SIG-M5 treated with dmso at 0.1 percent for 504 hours (cell line): ENCODE results near the gene ACOT4.
"Not testable (repeated sequence)": the region's sequence is repeated elsewhere in the genome, so short reads cannot be mapped to it uniquely, and the experiment has no call there.

ENCODE experiments used
- DNase-seq: peaks from one replicate; lab custom pipeline; 2025; ENCODE audit not compliant: unreplicated experiment; lab: John Stamatoyannopoulos, UW

The ACOT4 gene

DNA sequence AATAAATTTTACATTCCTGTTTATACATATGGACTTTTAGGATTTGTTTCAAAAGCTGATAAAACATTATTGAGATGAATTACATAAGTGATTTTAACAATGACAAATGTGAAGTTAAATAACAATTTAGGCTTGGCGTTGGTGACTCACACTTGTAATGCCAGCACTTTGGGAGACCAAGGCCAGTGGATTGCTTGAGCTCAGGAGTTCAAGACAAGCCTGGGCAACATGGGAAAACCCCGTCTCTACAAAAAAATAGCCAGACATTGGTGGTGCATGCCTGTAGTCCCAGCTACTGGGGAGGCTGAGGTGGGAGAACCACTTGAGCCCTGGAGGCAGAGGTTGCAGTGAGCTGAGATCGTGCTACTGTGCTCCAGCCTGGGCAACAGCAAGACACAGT is 15.3 kb upstream of the ACOT4 start:
- no peak for DNase-seq

DNA sequence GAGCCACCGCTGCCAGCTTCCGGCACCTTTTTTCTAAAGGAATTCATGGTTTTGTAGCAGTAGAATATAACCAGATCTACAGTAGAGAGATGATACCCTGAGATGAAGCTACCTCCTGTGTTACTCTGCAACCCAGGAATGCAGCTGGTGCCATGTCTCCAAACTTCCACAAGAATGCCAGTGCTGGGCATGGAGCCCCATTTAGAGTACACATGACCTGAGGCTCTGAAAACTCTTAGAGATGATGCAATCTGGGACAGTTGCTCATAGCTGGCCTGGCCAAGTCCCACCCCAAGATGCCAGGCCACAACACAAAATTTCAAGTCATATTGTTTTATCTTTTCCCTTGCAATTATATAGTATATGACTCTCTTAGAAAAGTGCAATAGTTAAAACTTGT is 14.5 kb upstream of the ACOT4 start:
- not testable (repeated sequence) for DNase-seq

DNA sequence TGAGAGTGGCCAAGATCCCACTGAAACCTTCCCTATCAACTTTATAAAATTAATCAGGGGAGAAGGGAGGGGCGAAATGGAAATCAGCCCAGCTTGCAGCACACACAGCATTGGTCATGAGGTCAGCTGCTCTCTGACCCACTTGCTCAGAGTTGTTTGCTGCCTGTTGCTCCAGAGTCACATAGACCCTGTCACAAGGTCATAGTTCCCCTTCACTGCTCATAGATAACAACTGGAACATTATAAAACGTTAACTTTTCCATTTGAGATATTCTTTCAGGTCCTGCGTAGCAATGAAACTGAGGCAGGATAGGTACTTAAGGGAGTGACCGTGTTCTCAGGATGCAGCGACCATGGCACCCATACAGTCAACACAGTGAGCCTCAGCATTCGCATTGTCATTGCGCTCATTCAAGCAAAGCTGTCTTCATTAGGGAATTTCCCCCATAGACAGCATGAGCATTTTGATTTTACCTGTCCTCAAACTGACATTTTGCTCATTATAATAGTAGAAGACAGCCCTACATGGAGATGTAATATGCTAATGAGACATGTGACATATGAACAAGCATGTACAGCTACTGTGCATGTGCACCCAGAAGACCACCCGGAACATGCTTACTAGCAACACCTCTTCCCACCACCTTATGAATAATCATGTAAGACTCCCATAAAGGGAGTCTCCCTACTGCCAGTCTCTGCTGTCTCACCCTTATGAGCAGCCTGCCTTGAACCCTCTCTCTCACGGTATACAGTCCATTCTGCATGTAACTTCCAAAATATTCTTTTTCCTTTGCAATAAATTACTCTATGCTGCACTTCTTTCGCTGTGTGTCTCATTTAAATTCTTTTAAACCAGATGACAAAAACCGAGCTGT is 9.3 kb upstream of the ACOT4 start:
- DNase-seq = not testable (repeated sequence)

DNA sequence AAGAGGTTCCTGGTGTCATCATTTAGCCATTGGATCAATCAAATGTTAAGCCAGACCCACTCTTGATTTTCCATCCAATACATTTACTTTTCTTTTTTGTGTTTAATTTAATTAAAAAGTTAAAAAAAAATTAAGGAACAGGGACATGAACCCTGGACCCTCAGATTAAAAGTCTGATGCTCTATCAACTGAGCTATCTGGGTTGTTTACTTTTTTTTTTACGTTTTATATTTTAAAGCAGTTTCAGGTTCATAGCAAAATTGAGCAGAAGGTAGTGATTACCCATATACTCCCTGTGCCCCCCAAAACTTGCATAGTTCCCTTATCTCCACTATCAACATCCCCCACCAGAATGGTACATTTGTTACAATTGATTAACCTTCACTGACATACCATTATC is 3.0 kb upstream of the ACOT4 start:
- DNase-seq = no peak

DNA sequence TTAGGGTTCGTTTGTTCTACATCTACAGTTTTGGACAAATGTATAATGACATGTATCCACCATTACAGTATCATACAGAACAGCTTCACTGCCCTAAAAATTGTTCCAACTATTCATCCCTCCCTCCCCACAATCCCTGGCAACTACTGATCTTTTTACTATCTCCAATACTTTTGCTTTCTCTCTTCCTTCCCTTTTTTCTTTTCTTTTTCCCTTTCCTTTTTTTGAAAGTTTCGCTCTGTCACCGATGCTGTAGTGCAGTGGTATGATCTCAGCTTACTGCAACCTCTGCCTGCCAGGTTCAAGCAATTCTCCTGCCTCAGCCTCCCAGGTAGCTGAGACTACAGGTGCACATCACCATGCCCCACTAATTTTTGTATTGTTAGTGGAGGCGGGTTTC is 2.6 kb upstream of the ACOT4 start:
- DNase-seq = no peak

DNA sequence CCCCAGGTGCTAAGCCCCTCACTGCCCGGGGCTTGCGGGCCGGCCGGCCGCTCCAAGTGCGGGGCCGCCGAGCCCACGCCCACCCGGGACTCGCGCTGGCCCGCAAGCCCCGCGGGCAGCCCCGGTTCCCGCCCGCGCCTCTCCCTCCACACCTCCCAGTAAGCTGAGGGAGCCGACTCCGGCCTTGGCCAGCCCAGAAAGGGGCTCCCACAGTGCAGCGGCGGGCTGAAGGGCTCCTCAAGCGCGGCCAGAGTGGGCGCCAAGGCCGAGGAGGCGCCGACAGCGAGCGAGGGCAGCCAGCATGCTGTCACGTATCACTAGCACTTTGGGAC is 1.0 kb upstream of the ACOT4 start:
- not testable (repeated sequence) for DNase-seq

DNA sequence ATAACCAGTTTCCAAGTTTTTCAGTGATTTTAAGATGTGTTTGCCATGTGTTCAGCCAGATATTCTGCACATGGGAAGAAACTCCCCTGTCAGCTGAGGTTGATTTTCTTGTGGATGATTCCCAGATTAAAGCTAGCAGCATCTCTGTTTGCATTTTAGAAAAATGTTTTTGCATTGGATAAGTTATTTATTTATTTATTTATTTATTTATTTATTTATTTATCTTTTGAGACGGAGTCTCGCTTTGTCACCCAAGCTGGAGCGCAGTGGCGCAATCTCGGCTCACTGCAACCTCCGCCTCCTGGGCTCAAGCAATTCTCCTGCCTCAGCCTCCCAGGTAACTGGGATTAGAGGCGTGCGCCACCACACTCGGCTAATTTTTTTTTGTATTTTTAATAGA is 2.8 kb downstream of the ACOT4 start:
- no peak for DNase-seq

DNA sequence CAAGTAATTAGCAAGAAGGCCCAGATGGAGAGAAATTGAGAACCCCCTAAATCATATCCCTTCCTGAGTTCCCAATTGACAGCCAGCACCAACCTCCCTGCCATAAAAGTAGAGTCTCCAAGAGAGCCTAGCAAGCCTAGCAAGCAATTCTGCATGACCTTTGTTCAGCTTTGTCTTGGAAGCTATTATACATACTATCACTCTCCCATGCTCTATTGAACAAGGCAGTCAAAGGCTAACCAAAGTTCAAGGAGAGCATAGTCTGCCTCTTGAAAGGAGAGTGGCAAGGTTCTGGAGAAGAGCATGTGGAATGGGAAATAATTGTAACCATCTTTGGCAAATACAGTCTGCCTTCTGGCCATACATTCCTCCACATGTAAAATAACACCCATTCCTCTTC is 7.8 kb downstream of the ACOT4 start:
- DNase-seq = no peak

DNA sequence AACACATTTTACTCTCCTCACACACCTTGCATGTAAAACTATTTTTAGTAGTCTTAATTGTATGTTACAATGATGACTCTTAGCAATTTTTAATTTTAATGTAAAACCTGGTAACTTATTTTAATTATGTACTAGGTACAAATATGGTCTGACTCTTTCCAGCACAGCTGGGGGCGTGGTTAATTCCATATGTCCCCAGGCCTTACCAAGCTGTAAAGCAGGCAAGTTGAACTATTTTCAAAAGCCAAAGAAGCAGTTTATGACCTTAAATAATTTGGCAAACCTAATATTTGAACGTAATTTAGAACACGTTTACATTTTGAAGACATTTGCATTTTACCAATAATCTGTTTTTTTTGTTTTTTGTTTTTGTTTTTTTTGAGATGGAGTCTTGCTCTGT is 11.3 kb downstream of the ACOT4 start:
- DNase-seq = no peak

DNA sequence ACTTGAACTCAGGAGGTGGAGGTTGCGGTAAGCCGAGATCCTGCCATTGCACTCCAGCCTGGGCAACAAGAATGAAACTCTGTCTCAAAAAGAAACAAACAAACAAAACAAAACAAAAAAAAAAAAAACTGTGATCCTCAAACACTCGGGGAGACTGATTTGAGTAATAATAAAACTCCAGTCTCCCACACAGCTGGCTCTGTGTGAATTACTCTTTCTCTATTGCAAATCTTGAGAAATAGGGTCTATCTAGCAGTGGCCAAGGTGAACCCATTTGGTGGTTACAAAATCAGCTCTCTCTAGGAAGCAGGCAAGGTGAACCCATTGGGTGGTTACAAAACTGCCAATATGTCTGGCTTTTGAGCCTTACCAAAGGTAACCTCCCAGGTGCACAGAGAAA is 14.6 kb downstream of the ACOT4 start:
- no peak for DNase-seq

DNA sequence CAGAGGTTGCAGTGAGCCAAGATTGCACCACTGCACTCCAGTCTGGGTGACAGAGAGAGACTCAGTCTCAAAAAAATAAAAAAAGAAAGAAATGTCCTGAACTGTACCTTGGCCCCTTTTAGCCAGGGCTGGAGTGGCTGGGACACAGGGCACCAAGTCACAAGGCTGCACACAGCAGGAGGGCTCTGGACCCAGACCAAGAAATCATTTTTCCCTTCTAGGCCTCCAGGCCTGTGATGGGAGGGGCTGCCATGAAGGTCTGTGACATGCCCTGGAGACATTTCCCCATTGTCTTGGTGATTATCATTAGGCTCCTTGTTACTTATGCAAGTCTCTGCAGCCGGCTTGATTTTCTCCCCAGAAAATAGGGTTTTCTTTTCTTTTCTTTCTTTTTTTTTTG is 15.6 kb downstream of the ACOT4 start:
- DNase-seq = no peak

DNA sequence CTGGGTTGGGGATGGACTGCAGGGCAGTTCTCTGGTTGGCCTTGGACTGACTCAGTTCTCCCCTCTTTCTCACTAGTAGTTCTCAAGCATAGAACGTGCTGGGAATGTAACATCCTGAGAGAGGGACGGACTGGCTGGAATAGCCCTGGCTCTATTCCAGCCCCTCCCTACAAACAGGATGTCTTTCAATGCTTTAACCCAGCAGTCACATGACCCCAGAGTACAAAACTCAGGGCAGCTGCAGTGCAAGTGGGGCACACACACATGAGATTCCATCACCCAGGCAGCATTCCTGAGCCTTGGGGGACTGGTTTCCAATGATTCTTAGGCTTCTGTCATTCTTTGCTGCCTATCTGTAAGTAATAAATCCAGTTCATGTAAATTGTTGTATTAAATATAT is 19.0 kb downstream of the ACOT4 start:
- DNase-seq = no peak

DNA sequence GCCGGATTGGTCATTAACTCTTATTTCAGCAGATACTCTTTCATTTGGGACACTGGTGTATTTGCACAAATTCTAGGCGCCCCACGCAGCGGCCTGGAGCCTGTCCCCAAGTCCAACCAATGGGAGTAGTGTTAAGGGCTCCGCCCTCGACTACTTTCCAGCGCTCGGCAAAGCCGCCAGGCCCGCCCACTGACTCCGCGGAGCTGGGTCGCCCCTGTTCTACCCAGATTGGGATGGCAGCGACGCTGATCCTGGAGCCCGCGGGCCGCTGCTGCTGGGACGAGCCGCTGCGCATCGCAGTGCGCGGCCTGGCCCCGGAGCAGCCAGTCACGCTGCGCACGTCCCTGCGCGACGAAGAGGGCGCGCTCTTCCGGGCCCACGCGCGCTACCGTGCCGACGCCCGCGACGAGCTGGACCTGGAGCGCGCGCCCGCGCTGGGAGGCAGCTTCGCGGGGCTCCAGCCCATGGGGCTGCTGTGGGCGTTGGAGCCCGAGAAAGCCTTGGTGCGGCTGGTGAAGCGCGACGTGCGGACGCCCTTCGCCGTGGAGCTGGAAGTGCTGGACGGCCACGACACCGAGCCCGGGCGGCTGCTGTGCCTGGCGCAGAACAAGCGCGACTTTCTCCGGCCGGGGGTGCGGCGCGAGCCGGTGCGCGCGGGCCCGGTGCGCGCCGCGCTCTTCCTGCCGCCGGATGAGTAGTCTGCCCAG is 20.8 kb downstream of the ACOT4 start, which contains the start of gene ACOT6:
Gene ACOT6 (plus strand): TSS at position 179 of the 707 bp plus-strand sequence. CDS start 55 bp downstream, at position 234.
- DNase-seq = peak; percentile 46

DNA sequence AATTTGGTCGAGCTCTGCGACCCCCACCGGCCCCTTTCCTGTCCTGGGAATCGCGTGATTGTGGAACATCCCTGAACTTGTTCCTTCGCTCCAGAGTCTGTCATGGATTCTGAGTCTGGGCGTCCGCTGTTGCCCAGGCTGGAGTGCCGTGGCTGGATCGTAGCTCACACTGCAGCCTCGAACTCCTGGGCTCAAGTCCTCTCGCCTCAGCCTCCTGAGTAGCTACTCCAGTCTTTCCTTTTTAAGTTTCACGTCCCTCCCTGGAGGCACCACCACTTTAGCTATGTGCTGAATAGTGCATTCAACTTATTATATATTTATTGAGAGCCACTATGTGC is 21.3 kb downstream of the ACOT4 start:
- no peak for DNase-seq

DNA sequence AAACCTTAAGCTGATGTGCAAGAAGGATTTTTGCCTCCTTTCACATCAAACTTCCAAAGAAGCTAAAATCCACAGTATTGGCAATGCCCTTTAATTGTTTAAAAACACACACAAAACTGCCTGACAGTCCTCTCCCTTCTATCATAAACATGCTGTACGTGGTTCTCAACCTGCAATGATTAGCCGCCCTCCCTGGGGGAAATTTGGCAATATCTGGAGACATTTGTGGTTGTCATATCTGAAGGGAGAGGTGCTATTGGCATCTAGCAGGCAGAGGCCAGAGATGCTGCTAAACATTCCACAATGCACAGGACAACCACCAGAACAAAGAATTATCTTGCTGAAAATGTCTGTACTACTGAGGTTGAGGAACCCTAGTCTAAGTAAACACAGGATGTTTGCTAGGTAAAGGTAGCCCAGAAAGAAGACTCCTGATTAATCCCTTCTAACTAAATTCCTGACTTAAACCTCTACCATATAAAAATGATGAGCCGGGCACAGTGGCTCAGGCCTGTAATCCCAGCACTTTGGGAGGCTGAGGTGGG is 21.8 kb downstream of the ACOT4 start:
- no peak for DNase-seq

DNA sequence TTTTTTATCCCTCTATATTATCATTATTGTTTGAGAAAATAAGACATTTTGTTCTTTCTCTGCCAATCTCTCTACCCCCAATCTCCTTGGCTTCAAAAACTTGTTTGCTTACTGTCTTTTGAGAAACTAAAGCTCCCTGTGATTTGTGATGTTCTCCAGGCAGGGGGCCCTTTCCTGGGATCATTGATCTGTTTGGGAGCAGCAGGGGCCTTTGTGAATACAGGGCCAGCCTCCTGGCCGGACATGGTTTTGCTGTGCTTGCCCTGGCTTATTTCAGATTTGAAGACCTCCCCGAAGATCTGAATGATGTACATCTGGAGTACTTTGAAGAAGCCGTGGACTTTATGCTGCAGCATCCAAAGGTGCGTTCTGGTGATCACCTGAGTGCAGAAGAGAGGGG is 25.2 kb downstream of the ACOT4 start:
- DNase-seq = no peak

DNA sequence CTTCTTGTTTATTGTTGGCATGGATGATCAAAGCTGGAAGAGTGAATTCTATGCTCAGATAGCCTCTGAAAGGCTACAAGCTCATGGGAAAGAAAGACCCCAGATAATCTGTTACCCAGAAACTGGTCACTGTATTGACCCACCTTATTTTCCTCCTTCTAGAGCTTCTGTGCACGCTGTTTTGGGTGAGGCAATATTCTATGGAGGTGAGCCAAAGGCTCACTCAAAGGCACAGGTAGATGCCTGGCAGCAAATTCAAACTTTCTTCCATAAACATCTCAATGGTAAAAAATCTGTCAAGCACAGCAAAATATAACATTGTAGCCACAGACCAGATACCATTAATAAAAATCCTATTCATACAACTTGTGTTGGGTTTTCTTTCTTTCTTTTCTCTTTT is 27.9 kb downstream of the ACOT4 start:
- no peak for DNase-seq

DNA sequence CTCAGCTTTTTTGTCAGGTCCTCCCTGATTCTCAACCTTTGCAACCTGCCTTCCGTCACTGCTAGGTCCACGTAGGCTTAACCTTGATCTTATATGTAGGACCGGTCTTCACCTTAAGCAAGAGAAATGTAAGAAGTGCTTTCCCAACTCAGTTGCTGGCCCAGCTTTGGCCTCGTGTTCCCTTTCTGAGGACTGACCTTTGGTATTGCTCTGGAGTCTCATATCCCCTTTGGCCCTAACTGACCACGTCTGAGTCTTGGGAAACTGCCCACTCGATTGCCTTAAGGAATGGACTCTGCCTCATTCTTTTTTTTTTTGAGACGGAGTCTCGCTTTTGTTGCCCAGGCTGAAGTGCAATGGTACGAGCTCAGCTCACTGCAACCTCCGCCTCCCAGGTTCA is 28.6 kb downstream of the ACOT4 start:
- DNase-seq = no peak

DNA sequence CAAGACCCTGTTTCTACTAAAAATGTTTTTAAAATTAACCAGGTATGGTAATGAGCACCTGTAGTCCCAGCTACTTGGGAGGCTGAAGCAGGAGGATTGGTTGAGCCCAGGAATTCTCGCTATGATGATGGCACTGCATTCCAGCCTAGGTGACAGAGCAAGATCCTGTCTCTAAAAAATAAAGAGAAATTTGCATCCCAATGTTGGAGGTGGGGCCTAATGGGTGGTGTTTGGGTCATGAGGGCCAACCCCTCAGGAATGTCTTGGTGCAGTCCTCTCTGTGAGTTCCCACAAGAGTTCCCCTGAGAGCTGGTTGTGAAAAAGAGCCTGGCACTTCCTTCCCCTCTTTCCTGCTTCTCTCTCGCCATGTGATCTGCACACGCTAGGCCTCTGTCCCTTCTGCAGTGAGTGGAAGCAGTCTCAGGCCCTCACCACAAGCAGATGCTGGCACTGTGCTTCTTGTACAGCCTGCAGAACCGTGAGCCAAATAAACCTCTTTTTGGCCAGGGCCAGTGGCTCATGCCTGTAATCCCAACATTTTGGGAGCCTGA is 31.9 kb downstream of the ACOT4 start:
- DNase-seq = no peak

DNA sequence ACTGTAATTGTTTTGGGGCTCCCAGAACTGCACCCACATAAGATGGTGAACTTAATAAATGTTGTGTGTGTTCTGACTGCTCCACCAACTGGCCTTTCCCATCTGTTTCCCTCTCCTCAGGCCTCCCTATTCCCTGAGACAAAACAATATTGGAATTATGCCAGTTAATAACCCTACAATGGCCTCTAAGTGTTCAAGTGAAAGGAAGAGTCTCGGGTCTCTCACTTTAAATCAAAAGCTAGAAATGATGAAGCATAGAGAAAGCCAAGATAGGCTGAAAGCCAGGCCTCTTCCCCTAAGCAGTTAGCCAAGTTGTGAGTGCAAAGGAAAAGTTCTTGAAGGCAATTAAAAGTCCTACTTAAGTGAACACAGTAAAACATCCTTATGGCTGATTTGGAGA is 34.0 kb downstream of the ACOT4 start:
- DNase-seq = no peak

DNA sequence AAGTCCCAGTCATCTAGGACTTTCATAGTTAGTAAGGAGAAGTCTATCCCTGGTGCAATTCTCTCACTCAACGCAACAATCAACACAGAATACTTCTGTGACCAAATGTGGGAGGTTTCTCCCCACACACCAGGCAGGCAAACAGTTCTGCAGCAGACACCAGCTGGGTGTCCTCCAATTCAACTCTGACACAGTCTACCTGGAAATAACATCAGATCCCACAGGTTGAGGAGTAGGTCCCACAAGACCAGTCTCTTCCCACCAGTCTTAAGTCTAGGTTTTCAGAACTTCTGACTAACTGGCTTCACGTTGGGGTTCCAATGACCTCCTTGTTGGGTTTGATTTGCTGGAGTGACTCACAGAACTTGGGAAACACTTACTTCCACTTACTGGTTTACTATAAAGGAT is 35.5 kb downstream of the ACOT4 start:
- DNase-seq = no peak
